HG03571 (cell line): ENCODE data around the gene NECAB2.

Experiments used
- ATAC-seq: cut with Tn5 transposase; IDR thresholded peaks from one replicate; pipeline ENCODE4 v1.9.1; 2021; ENCODE audit not compliant: unreplicated experiment

NECAB2 gene

GRCh38 chr16:83951544-83951943, 16.5 kb upstream of the NECAB2 start:
- no peak for ATAC-seq

- no peak for ATAC-seq
Observed at GRCh38 chr16:83952587-83952939, 15.5 kb upstream of the NECAB2 start.

GRCh38 chr16:83952940-83953795, 14.9 kb upstream of the NECAB2 start, which contains the start of gene OSGIN1:
TSS of gene OSGIN1 (plus strand) at chr16:83953240. CDS start at chr16:83957672, 4,432 bp downstream.
- ATAC-seq: peak; percentile 79

- ATAC-seq: no peak
Observed at GRCh38 chr16:83953796-83954576, 14.1 kb upstream of the NECAB2 start.

GRCh38 chr16:83954577-83955016, 13.4 kb upstream of the NECAB2 start:
- no peak for ATAC-seq

- no peak for ATAC-seq
Observed at GRCh38 chr16:83955218-83956130, 12.6 kb upstream of the NECAB2 start.

GRCh38 chr16:83956336-83957289, 11.4 kb upstream of the NECAB2 start:
- ATAC-seq: no peak

- no peak for ATAC-seq
Observed at GRCh38 chr16:83957296-83957855, 10.7 kb upstream of the NECAB2 start.

GRCh38 chr16:83958137-83958845, 9.8 kb upstream of the NECAB2 start:
- ATAC-seq: no peak

GRCh38 chr16:83958846-83959565, 9.0 kb upstream of the NECAB2 start:
- no peak for ATAC-seq

- no peak for ATAC-seq
Observed at GRCh38 chr16:83959656-83960434, 8.2 kb upstream of the NECAB2 start.

GRCh38 chr16:83960521-83961249, 7.4 kb upstream of the NECAB2 start:
- ATAC-seq: no peak

GRCh38 chr16:83961591-83961990, 6.5 kb upstream of the NECAB2 start:
- ATAC-seq: no peak

GRCh38 chr16:83963277-83964119, 4.5 kb upstream of the NECAB2 start:
- ATAC-seq: no peak

- ATAC-seq: no peak
Observed at GRCh38 chr16:83964684-83965443, 3.2 kb upstream of the NECAB2 start.
